Measurements from ENCODE around the gene CNTNAP2. TPM values are rescaled to one million over a fixed set of nuclear protein-coding genes. Genes with fewer than 3 reads are reported as not detected.

CNTNAP2 gene
- total RNA-seq, 1 experiment from 2014 or later, result 42.5 TPM

- H3K4me3 Mint-ChIP-seq (ENCODE audit: unreplicated experiment), result no peak overlapping the region
- H3K9me3 Mint-ChIP-seq (ENCODE audit: unreplicated experiment), result no peaks in the 10 kb centered on the region
- intact Hi-C loops (cut with micrococcal nuclease; ENCODE audit: unreplicated experiment), result no loop called here
- no peaks in the 10 kb centered on the region for H3K36me3 Mint-ChIP-seq (ENCODE audit: insufficient read depth, unreplicated experiment)
- H3K27me3 Mint-ChIP-seq (ENCODE audit: insufficient read depth, unreplicated experiment), result no peaks in the 10 kb centered on the region
- H3K4me3 ChIP-seq (ENCODE audit: low read depth, low read length), result no peak overlapping the region
- POLR2A ChIA-PET, result no interaction called here
- TF ChIP-seq CTCF (IDR thresholded peaks at IDR 0.05; ENCODE audit: insufficient read depth in 1 of 2, low read depth in 1 of 2, low read length in 1 of 2, severe bottlenecking in 1 of 2, unreplicated experiment in 1 of 2), result no peak
- no peaks in the 10 kb centered on the region for H3K27me3 ChIP-seq (replicated peaks; ENCODE audit: control insufficient read depth, insufficient read depth, low read length)
- CTCF ChIA-PET, result no interaction called here
- H3K9me3 ChIP-seq, result no peaks in the 10 kb centered on the region
- no peak for DNase-seq
- H3K27ac Mint-ChIP-seq (ENCODE audit: unreplicated experiment), result no peak overlapping the region
- H3K36me3 ChIP-seq (ENCODE audit: control insufficient read depth, insufficient read depth, low read length), result no peaks in the 10 kb centered on the region
- no peaks in the 10 kb centered on the region for H3K4me1 Mint-ChIP-seq (ENCODE audit: low read depth, unreplicated experiment)
- no TSS peak for BruUV-seq (replicated peaks)
- H3K4me1 ChIP-seq, result no peaks in the 10 kb centered on the region
Measured at GRCh38 chr7:146557971-146558469, 441.4 kb downstream of the CNTNAP2 start.

- Mint-ChIP-seq H3K27ac (ENCODE audit: unreplicated experiment) (no peak overlapping the region), H3K36me3 (ENCODE audit: insufficient read depth, unreplicated experiment) (no peaks in the 10 kb centered on the region), H3K27me3 (ENCODE audit: insufficient read depth, unreplicated experiment) (no peaks in the 10 kb centered on the region), H3K4me1 (ENCODE audit: low read depth, unreplicated experiment) (no peaks in the 10 kb centered on the region), H3K9me3 (ENCODE audit: unreplicated experiment) (no peaks in the 10 kb centered on the region), H3K4me3 (ENCODE audit: unreplicated experiment) (no peak overlapping the region)
- CTCF ChIA-PET, result no interaction called here
- POLR2A ChIA-PET, result no interaction called here
- intact Hi-C loops (cut with micrococcal nuclease; ENCODE audit: unreplicated experiment), result no loop called here
- Histone ChIP-seq H3K36me3 (ENCODE audit: control insufficient read depth, insufficient read depth, low read length) (no peaks in the 10 kb centered on the region), H3K4me1 (no peaks in the 10 kb centered on the region), H3K9me3 (no peaks in the 10 kb centered on the region), H3K4me3 (ENCODE audit: low read depth, low read length) (no peak overlapping the region), H3K27me3 (replicated peaks; ENCODE audit: control insufficient read depth, insufficient read depth, low read length) (no peaks in the 10 kb centered on the region)
- no TSS peak for BruUV-seq (replicated peaks)
- no peak for TF ChIP-seq CTCF (IDR thresholded peaks at IDR 0.05; ENCODE audit: insufficient read depth in 1 of 2, low read depth in 1 of 2, low read length in 1 of 2, severe bottlenecking in 1 of 2, unreplicated experiment in 1 of 2)
- DNase-seq, result no peak
Measured at GRCh38 chr7:146565872-146566271, 449.3 kb downstream of the CNTNAP2 start.

- ChIA-PET CTCF (no interaction called here), POLR2A (no interaction called here)
- Mint-ChIP-seq H3K4me3 (ENCODE audit: unreplicated experiment) (no peak overlapping the region), H3K27ac (ENCODE audit: unreplicated experiment) (no peak overlapping the region), H3K36me3 (ENCODE audit: insufficient read depth, unreplicated experiment) (no peaks in the 10 kb centered on the region), H3K27me3 (ENCODE audit: insufficient read depth, unreplicated experiment) (no peaks in the 10 kb centered on the region), H3K4me1 (ENCODE audit: low read depth, unreplicated experiment) (no peaks in the 10 kb centered on the region), H3K9me3 (ENCODE audit: unreplicated experiment) (no peaks in the 10 kb centered on the region)
- intact Hi-C loops (cut with micrococcal nuclease; ENCODE audit: unreplicated experiment), result no loop called here
- no peaks in the 10 kb centered on the region for H3K27me3 ChIP-seq (replicated peaks; ENCODE audit: control insufficient read depth, insufficient read depth, low read length)
- no peaks in the 10 kb centered on the region for H3K36me3 ChIP-seq (ENCODE audit: control insufficient read depth, insufficient read depth, low read length)
- H3K4me3 ChIP-seq (ENCODE audit: low read depth, low read length), result no peak overlapping the region
- TF ChIP-seq CTCF (IDR thresholded peaks at IDR 0.05; ENCODE audit: insufficient read depth in 1 of 2, low read depth in 1 of 2, low read length in 1 of 2, severe bottlenecking in 1 of 2, unreplicated experiment in 1 of 2), result no peak
- BruUV-seq (replicated peaks), result no TSS peak
- H3K4me1 ChIP-seq, result no peaks in the 10 kb centered on the region
- DNase-seq, result no peak
- H3K9me3 ChIP-seq, result no peaks in the 10 kb centered on the region
Measured at GRCh38 chr7:146575903-146576302, 459.3 kb downstream of the CNTNAP2 start.

Measured in Caco-2 (cell line).